MM.1S (cell line): ENCODE measurements around the gene ZNF787.

Experiments
- DNase-seq: peaks from one replicate; pipeline ENCODE4 v3.0.0-alpha.2; 2015
- H2AFZ ChIP-seq: fragments of 300-600 bp; sonication (generic); 2 replicates; pipeline ENCODE4 v1.6.0; 2016; ENCODE audit warnings: antibody characterized with exemption, low read length
- H3F3A ChIP-seq: fragments of 300-600 bp; sonication (generic); 2 replicates; pipeline ENCODE4 v1.6.1; 2016; ENCODE audit warnings: mild to moderate bottlenecking, antibody characterized with exemption, low read length, moderate library complexity, mixed read lengths; ENCODE audit not compliant: insufficient read depth
- H3K27ac ChIP-seq: fragments of 300-600 bp; sonication (generic); 2 replicates; pipeline ENCODE4 v1.5.1; 2016; ENCODE audit warnings: mild to moderate bottlenecking, low read length
- H3K27me3 ChIP-seq: fragments of 300-600 bp; sonication (generic); replicated peaks from 2 replicates; pipeline ENCODE4 v1.6.0; 2016; ENCODE audit warnings: low read length; ENCODE audit not compliant: insufficient read depth
- H3K36me3 ChIP-seq: fragments of 300-600 bp; sonication (generic); replicated peaks from 2 replicates; pipeline ENCODE4 v1.6.1; 2016; ENCODE audit warnings: mild to moderate bottlenecking, low read length, mixed read lengths; ENCODE audit not compliant: insufficient read depth
- H3K4me1 ChIP-seq: fragments of 300-600 bp; sonication (generic); 2 replicates; pipeline ENCODE4 v1.6.1; 2016; ENCODE audit warnings: low read length, mixed read lengths
- H3K4me2 ChIP-seq: fragments of 300-600 bp; sonication (generic); 2 replicates; pipeline ENCODE4 v1.6.0; 2016; ENCODE audit warnings: low read depth, low read length
- H3K4me3 ChIP-seq: fragments of 300-600 bp; sonication (generic); 2 replicates; pipeline ENCODE4 v1.5.1; 2016; ENCODE audit warnings: low read length, mixed read lengths
- H3K79me2 ChIP-seq: fragments of 300-600 bp; sonication (generic); 2 replicates; pipeline ENCODE4 v1.6.1; 2016; ENCODE audit warnings: mixed run types, low read length, mixed read lengths
- H3K9ac ChIP-seq: fragments of 300-600 bp; sonication (generic); 2 replicates; pipeline ENCODE4 v1.6.1; 2016; ENCODE audit warnings: low read length, mixed read lengths
- H3K9me2 ChIP-seq: fragments of 300-600 bp; sonication (generic); replicated peaks from 2 replicates; pipeline ENCODE4 v1.6.1; 2016; ENCODE audit warnings: mild to moderate bottlenecking, low read length, mixed read lengths; ENCODE audit not compliant: insufficient read depth
- H3K9me3 ChIP-seq: fragments of 300-600 bp; sonication (generic); replicated peaks from 2 replicates; pipeline ENCODE4 v1.6.1; 2016; ENCODE audit warnings: mild to moderate bottlenecking, low read length, mixed read lengths; ENCODE audit not compliant: insufficient read depth
- H4K20me1 ChIP-seq: fragments of 300-600 bp; sonication (generic); 2 replicates; pipeline ENCODE4 v1.6.1; 2016; ENCODE audit warnings: mild to moderate bottlenecking, low read length, moderate library complexity, mixed read lengths; ENCODE audit not compliant: insufficient read depth
- CTCF ChIP-seq: fragments of 300-600 bp; sonication (generic); IDR thresholded peaks from 2 replicates; pipeline ENCODE4 v1.5.1; 2016; ENCODE audit warnings: antibody characterized with exemption, low read length, mixed read lengths
- EZH2 ChIP-seq: fragments of 300-600 bp; sonication (generic); optimal IDR thresholded peaks from 2 replicates; pipeline ENCODE3; 2017; ENCODE audit warnings: low read depth, mild to moderate bottlenecking, antibody characterized with exemption, low read length, mixed read lengths
- EZH2phosphoT487 ChIP-seq: fragments of 300-600 bp; sonication (generic); IDR thresholded peaks from 2 replicates; pipeline ENCODE4 v1.6.1; 2018; ENCODE audit warnings: antibody characterized with exemption, low read length

ZNF787 gene

DNA sequence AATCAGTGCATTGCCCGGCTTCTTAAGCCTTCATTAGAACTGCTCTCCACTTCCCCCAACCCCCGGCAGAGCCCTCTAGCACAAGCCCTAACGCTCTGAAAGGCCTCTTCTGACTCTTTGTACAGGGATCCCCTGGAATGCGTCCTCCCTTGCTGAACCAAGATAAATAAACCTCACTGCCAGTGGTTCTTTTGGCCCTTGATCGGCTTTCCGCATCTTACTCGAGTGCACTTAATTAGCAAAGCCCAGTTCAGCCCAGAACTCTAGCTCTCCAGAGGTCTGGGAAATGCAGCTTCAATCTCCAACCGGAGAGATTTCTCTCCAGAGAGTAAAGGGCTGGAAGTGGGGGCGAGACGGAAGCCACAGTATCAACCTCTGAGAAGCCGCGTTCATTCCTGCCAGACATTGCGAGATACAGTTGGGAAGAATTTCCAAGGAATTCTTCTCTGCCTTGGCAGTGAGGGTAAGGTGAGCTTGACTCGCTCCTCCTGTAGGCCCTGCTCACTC is 11.3 kb upstream of the ZNF787 start:
- H2AFZ ChIP-seq, result no peak overlapping the region
- H3K9ac ChIP-seq, result no peak overlapping the region
- no peaks in the 10 kb centered on the region for H3K9me3 ChIP-seq
- no peaks in the 10 kb centered on the region for H3K79me2 ChIP-seq
- H3K36me3 ChIP-seq, result no peaks in the 10 kb centered on the region
- no peak overlapping the region for H3K4me2 ChIP-seq
- H4K20me1 ChIP-seq, result no peaks in the 10 kb centered on the region
- no peak overlapping the region for H3K27ac ChIP-seq
- peaks cover 7% of the 10 kb centered on the region; the same call in 1 of the 2 replicates for H3F3A ChIP-seq
- peaks cover 10% of the 10 kb centered on the region for H3K4me1 ChIP-seq
- no peak overlapping the region for H3K4me3 ChIP-seq
- no peak for DNase-seq
- H3K9me2 ChIP-seq, result no peaks in the 10 kb centered on the region
- no peak for TF ChIP-seq EZH2
- no peak for TF ChIP-seq CTCF
- no peak for TF ChIP-seq EZH2phosphoT487
- H3K27me3 ChIP-seq, result no peaks in the 10 kb centered on the region

DNA sequence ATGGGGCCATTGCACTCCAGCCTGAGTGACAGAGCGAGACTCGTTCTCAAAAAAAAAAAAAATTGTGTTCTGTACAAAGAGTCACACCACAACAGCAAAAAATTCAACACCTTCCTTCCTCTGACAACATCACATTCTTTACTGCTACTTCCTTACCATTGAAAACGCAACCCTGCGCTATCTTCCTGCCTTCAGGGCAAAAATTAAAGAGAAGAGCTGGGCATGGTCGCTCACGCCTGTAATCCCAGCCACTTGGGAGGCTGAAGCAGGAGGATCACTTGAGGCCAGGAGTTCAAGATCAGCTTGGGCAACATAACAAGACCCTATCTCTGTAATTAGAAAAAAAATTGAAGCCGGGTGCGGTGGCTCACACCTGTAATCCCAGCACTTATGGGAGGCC is 10.6 kb upstream of the ZNF787 start:
- no peak overlapping the region for H2AFZ ChIP-seq
- H3K4me1 ChIP-seq, result peaks cover 6% of the 10 kb centered on the region; the same call in 1 of the 2 replicates
- H3K27me3 ChIP-seq, result no peaks in the 10 kb centered on the region
- H4K20me1 ChIP-seq, result no peaks in the 10 kb centered on the region
- H3K9me2 ChIP-seq, result no peaks in the 10 kb centered on the region
- H3K9me3 ChIP-seq, result no peaks in the 10 kb centered on the region
- no peak overlapping the region for H3K4me2 ChIP-seq
- H3K9ac ChIP-seq, result no peak overlapping the region
- no peak overlapping the region for H3K27ac ChIP-seq
- H3K79me2 ChIP-seq, result no peaks in the 10 kb centered on the region
- H3K36me3 ChIP-seq, result no peaks in the 10 kb centered on the region
- no peak overlapping the region for H3K4me3 ChIP-seq
- peaks cover 4% of the 10 kb centered on the region; the same call in 1 of the 2 replicates for H3F3A ChIP-seq
- TF ChIP-seq EZH2 (no peak), EZH2phosphoT487 (no peak), CTCF (no peak)
- no peak for DNase-seq

DNA sequence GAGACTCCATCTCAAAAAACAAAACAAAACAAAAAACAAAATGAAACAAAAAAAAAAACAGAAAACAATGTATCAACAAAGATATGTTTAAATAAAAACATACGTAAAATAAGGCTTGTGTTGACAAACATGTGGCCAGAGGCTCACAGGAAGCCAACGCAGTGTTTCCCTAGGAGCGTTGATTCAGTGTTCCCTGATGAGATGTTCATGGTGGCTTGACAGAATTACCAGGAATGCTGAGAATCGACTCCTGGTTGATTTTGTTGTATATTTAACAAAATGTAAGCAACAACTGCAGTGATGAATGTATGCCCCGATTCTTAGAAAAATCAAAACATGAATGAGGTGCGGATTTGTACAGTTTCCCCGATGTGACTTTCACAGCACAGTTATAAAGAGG is 8.9 kb upstream of the ZNF787 start:
- no peaks in the 10 kb centered on the region for H3F3A ChIP-seq
- H2AFZ ChIP-seq, result no peak overlapping the region
- TF ChIP-seq EZH2phosphoT487 (no peak), CTCF (no peak), EZH2 (no peak)
- no peaks in the 10 kb centered on the region for H3K9me2 ChIP-seq
- no peaks in the 10 kb centered on the region for H3K9me3 ChIP-seq
- H3K27me3 ChIP-seq, result no peaks in the 10 kb centered on the region
- H3K36me3 ChIP-seq, result no peaks in the 10 kb centered on the region
- no peak for DNase-seq
- H3K4me3 ChIP-seq, result no peak overlapping the region
- no peaks in the 10 kb centered on the region for H3K79me2 ChIP-seq
- H3K27ac ChIP-seq, result no peak overlapping the region
- H3K4me1 ChIP-seq, result no peaks in the 10 kb centered on the region
- no peak overlapping the region for H3K9ac ChIP-seq
- H3K4me2 ChIP-seq, result no peak overlapping the region
- H4K20me1 ChIP-seq, result no peaks in the 10 kb centered on the region
